HepG2 (cell line): Measurements from ENCODE around the gene SEC24A. TPM values are rescaled to one million over a fixed set of nuclear protein-coding genes. Genes with fewer than 3 reads are reported as not detected.

Source experiments
- AKAP8 ChIP-seq: sonication (generic); formaldehyde crosslinking; IDR thresholded peaks from 2 replicates; pipeline ENCODE4 v1.5.1; 2020; ENCODE audit warnings: mild to moderate bottlenecking, missing genetic modification reagents
- CCAR2 ChIP-seq: fragments of 200-400 bp; formaldehyde crosslinking; optimal IDR thresholded peaks from 2 replicates; pipeline ENCODE3; 2018; ENCODE audit warnings: low read depth, mild to moderate bottlenecking, low read length, moderate library complexity
- GTF2F1 ChIP-seq: fragments of 150-350 bp; IDR thresholded peaks from 2 replicates; pipeline ENCODE4 v1.6.1; 2014; ENCODE audit warnings: low read length
- HNRNPH1 ChIP-seq: fragments of 200-400 bp; formaldehyde crosslinking; optimal IDR thresholded peaks from 2 replicates; pipeline ENCODE3; 2017; ENCODE audit warnings: mild to moderate bottlenecking, low read depth, low read length
- MAF1 ChIP-seq: sonication (generic); formaldehyde crosslinking; IDR thresholded peaks from 2 replicates; pipeline ENCODE4 v1.5.0; 2020; ENCODE audit warnings: missing genetic modification reagents, borderline replicate concordance
- MAFK ChIP-seq, 2 experiments: IDR thresholded peaks in 1 of 2; conservative IDR thresholded peaks in 1 of 2; 2 replicates each; pipeline ENCODE4 v1.6.1; 2011; ENCODE audit warnings: improper control_type of control experiment in 2 of 2, low read length in 2 of 2
- MEIS1 ChIP-seq: sonication (generic); formaldehyde crosslinking; IDR thresholded peaks from 2 replicates; pipeline ENCODE4 v1.9.0; 2021; ENCODE audit warnings: mild to moderate bottlenecking, missing genetic modification reagents, moderate library complexity, borderline replicate concordance
- MLX ChIP-seq: IDR thresholded peaks from 2 replicates; pipeline ENCODE4 v1.6.1; 2016
- NFE2L1 ChIP-seq: sonication (generic); formaldehyde crosslinking; IDR thresholded peaks from 2 replicates; pipeline ENCODE4 v1.4.0; 2020; ENCODE audit warnings: missing genetic modification reagents, mild to moderate bottlenecking, borderline replicate concordance
- NR1H2 ChIP-seq: sonication (generic); formaldehyde crosslinking; IDR thresholded peaks from 2 replicates; pipeline ENCODE4 v1.8.1; 2022; ENCODE audit warnings: low read depth, missing genetic modification reagents, borderline replicate concordance
- NR2C2 ChIP-seq: sonication (generic); formaldehyde crosslinking; IDR thresholded peaks from 2 replicates; pipeline ENCODE4 v1.4.0; 2020; ENCODE audit warnings: missing genetic modification reagents, mild to moderate bottlenecking, moderate library complexity, borderline replicate concordance
- NR2F1 ChIP-seq, 2 experiments: fragments of 450-650 bp in 1 of 2; formaldehyde crosslinking in 1 of 2; IDR thresholded peaks; 2 replicates each; pipeline versions ENCODE4 v1.5.0 to v1.6.1; 2016 to 2020; ENCODE audit warnings: mild to moderate bottlenecking in 1 of 2, missing compliant biosample characterization in 1 of 2, missing genetic modification reagents in 1 of 2, moderate library complexity in 1 of 2
- PHF8 ChIP-seq: sonication (generic); formaldehyde crosslinking; IDR thresholded peaks from 2 replicates; pipeline ENCODE4 v1.5.0; 2020; ENCODE audit warnings: missing genetic modification reagents
- PLRG1 ChIP-seq: fragments of 450-650 bp; conservative IDR thresholded peaks from 2 replicates; pipeline ENCODE4 v1.6.1; 2016
- SAP130 ChIP-seq: IDR thresholded peaks from 2 replicates; pipeline ENCODE4 v1.6.1; 2016; ENCODE audit warnings: low read depth
- SOX6 ChIP-seq, 2 experiments: fragments of 450-650 bp in 1 of 2; sonication (generic) in 1 of 2; formaldehyde crosslinking in 1 of 2; IDR thresholded peaks; 2 replicates each; pipeline versions ENCODE4 v1.4.0 to v1.6.1; 2017 to 2020; ENCODE audit warnings: antibody characterized with exemption in 1 of 2, mild to moderate bottlenecking in 1 of 2, missing genetic modification reagents in 1 of 2
- SP2 ChIP-seq: sonication (generic); formaldehyde crosslinking; IDR thresholded peaks from 2 replicates; pipeline ENCODE4 v1.5.1; 2020; ENCODE audit warnings: mild to moderate bottlenecking, missing genetic modification reagents
- STAT5B ChIP-seq: sonication (generic); formaldehyde crosslinking; IDR thresholded peaks from 2 replicates; pipeline ENCODE4 v1.4.0; 2020; ENCODE audit warnings: missing genetic modification reagents
- ZNF496 ChIP-seq: sonication (generic); formaldehyde crosslinking; IDR thresholded peaks from 2 replicates; pipeline ENCODE4 v1.8.1; 2023; ENCODE audit warnings: mild to moderate bottlenecking, moderate library complexity, missing genetic modification reagents; ENCODE audit not compliant: insufficient replicate concordance
- ZNF816 ChIP-seq: sonication (generic); formaldehyde crosslinking; IDR thresholded peaks from 2 replicates; pipeline ENCODE4 v1.8.0; 2022; ENCODE audit warnings: missing genetic modification reagents, mild to moderate bottlenecking, borderline replicate concordance
- polyA plus RNA-seq, 8 experiments: library from polyadenylated mRNA; depleted of rRNA in 3 of 8; stranded (reverse) in 7 of 8; unstranded in 1 of 8; fragments of >200 nt; fragmentation: Illumina TruSeq in 4 of 8; extraction: Trizol in 4 of 8; gene quantifications; 2 replicates each; pipeline versions ENCODE4 v1.2.1 to v1.2.3, GENCODE V29; 2011 to 2016; ENCODE audit warnings: low read depth in 4 of 8, missing spikeins in 1 of 8, mixed read lengths in 1 of 8; ENCODE audit not compliant: insufficient read depth in 1 of 8
- total RNA-seq, 5 experiments: library from RNA; depleted of rRNA; stranded (reverse); fragments of >200 nt; fragmentation: Illumina TruSeq; extraction: Trizol; gene quantifications; 2 replicates each; pipeline ENCODE4 v1.2.3, GENCODE V29; 2016; ENCODE audit warnings: low read depth in 1 of 5
- TF ChIP-seq, protein P1 (sequence below): sonication (generic); formaldehyde crosslinking; IDR thresholded peaks from 2 replicates; pipeline ENCODE4 v1.4.0; 2020; ENCODE audit warnings: mild to moderate bottlenecking, missing genetic modification reagents
- TF ChIP-seq, protein P2 (sequence below): sonication (generic); formaldehyde crosslinking; IDR thresholded peaks from 2 replicates; pipeline ENCODE4 v1.5.1; 2020; ENCODE audit warnings: mild to moderate bottlenecking, missing genetic modification reagents, borderline replicate concordance

SEC24A gene
- total and polyA plus RNA-seq, 2 of the 13 experiments (the other 11 are each of a cell fraction or from before 2014, with no cell fraction given): 30.5 to 56.8 TPM

GRCh38 chr5:134758504-134759341 lies 110.1 kb downstream of the SEC24A start, which contains the start of gene DDX46 (continued):
- TF ChIP-seq MLX (CRISPR knock-in tag): no peak; the same call in 1 of the 2 replicates
- peak; percentile 81; the same call in 1 of the 2 replicates for TF ChIP-seq ZNF816 (CRISPR knock-in tag)
- 0 out of 2 replicates have a peak, but pooled peaks have one; percentile 61 for TF ChIP-seq MAF1 (CRISPR knock-in tag)
- no peak for TF ChIP-seq PLRG1
- TF ChIP-seq MAFK (conservative IDR thresholded peaks at IDR 0.05 in 1 of 2, IDR thresholded peaks at IDR 0.05 in 1 of 2; ENCODE audit: low read length in 2 of 2): no peak
- TF ChIP-seq, protein P1, sequence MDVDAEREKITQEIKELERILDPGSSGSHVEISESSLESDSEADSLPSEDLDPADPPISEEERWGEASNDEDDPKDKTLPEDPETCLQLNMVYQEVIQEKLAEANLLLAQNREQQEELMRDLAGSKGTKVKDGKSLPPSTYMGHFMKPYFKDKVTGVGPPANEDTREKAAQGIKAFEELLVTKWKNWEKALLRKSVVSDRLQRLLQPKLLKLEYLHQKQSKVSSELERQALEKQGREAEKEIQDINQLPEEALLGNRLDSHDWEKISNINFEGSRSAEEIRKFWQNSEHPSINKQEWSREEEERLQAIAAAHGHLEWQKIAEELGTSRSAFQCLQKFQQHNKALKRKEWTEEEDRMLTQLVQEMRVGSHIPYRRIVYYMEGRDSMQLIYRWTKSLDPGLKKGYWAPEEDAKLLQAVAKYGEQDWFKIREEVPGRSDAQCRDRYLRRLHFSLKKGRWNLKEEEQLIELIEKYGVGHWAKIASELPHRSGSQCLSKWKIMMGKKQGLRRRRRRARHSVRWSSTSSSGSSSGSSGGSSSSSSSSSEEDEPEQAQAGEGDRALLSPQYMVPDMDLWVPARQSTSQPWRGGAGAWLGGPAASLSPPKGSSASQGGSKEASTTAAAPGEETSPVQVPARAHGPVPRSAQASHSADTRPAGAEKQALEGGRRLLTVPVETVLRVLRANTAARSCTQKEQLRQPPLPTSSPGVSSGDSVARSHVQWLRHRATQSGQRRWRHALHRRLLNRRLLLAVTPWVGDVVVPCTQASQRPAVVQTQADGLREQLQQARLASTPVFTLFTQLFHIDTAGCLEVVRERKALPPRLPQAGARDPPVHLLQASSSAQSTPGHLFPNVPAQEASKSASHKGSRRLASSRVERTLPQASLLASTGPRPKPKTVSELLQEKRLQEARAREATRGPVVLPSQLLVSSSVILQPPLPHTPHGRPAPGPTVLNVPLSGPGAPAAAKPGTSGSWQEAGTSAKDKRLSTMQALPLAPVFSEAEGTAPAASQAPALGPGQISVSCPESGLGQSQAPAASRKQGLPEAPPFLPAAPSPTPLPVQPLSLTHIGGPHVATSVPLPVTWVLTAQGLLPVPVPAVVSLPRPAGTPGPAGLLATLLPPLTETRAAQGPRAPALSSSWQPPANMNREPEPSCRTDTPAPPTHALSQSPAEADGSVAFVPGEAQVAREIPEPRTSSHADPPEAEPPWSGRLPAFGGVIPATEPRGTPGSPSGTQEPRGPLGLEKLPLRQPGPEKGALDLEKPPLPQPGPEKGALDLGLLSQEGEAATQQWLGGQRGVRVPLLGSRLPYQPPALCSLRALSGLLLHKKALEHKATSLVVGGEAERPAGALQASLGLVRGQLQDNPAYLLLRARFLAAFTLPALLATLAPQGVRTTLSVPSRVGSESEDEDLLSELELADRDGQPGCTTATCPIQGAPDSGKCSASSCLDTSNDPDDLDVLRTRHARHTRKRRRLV (CRISPR knock-in tag): no peak
- TF ChIP-seq NR2F1 (CRISPR knock-in tag; IDR thresholded peaks at IDR 0.05): no peak
- TF ChIP-seq SAP130 (CRISPR knock-in tag): peak; percentile 99
- no peak for TF ChIP-seq CCAR2
- TF ChIP-seq STAT5B (CRISPR knock-in tag): no peak
- TF ChIP-seq NFE2L1 (CRISPR knock-in tag): no peak
- TF ChIP-seq ZNF496 (CRISPR knock-in tag): no peak
- peak; percentile 98 for TF ChIP-seq PHF8 (CRISPR knock-in tag)
- TF ChIP-seq, protein P2, sequence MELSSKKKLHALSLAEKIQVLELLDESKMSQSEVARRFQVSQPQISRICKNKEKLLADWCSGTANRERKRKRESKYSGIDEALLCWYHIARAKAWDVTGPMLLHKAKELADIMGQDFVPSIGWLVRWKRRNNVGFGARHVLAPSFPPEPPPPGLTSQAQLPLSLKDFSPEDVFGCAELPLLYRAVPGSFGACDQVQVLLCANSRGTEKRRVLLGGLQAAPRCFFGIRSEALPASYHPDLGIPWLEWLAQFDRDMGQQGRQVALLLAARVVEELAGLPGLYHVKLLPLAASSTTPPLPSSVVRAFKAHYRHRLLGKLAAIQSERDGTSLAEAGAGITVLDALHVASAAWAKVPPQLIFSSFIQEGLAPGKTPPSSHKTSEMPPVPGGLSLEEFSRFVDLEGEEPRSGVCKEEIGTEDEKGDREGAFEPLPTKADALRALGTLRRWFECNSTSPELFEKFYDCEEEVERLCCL (CRISPR knock-in tag): peak; percentile 72; the same call in 1 of the 2 replicates
- TF ChIP-seq SOX6 (IDR thresholded peaks at IDR 0.05): no peak
- peak; percentile 72 for TF ChIP-seq SOX6 (CRISPR knock-in tag; IDR thresholded peaks at IDR 0.05)
- no peak for TF ChIP-seq GTF2F1
- no peak for TF ChIP-seq HNRNPH1
- peak; percentile 25; the same call in 1 of the 2 replicates for TF ChIP-seq NR1H2 (CRISPR knock-in tag)
- peak; percentile 83; the same call in 1 of the 2 replicates for TF ChIP-seq MEIS1
- no peak for TF ChIP-seq AKAP8 (CRISPR knock-in tag)
- TF ChIP-seq SP2 (CRISPR knock-in tag): peak; percentile 71
- TF ChIP-seq NR2C2 (CRISPR knock-in tag): peak; percentile 80; the same call in 1 of the 2 replicates
